LoVo (cell line): Measurements from ENCODE around the gene HDAC9.

Source experiments
- DNase-seq: peaks from one replicate; pipeline ENCODE4 v3.0.0-alpha.2; 2016; ENCODE audit warnings: low spot score

HDAC9 gene

GRCh38 chr7:18495412-18496340, at the start of gene HDAC9:
TSS of gene HDAC9 (plus strand) at chr7:18495749. CDS start at chr7:18496303, 554 bp downstream.
- no peak for DNase-seq

- DNase-seq: no peak
Measured at GRCh38 chr7:18445916-18446520, 49.5 kb upstream of the HDAC9 start.

GRCh38 chr7:18450019-18450418, 45.5 kb upstream of the HDAC9 start:
- no peak for DNase-seq

GRCh38 chr7:18455606-18456005, 39.9 kb upstream of the HDAC9 start:
- DNase-seq: no peak

- DNase-seq: peak; percentile 42
Measured at GRCh38 chr7:18457832-18458231, 37.7 kb upstream of the HDAC9 start.

- no peak for DNase-seq
Measured at GRCh38 chr7:18458830-18459229, 36.7 kb upstream of the HDAC9 start.

GRCh38 chr7:18459484-18460245, 35.9 kb upstream of the HDAC9 start:
- no peak for DNase-seq

- DNase-seq: no peak
Measured at GRCh38 chr7:18461785-18462467, 33.6 kb upstream of the HDAC9 start.

GRCh38 chr7:18464830-18465229, 30.7 kb upstream of the HDAC9 start:
- DNase-seq: no peak

- no peak for DNase-seq
Measured at GRCh38 chr7:18467011-18467410, 28.5 kb upstream of the HDAC9 start.

GRCh38 chr7:18468795-18469194, 26.8 kb upstream of the HDAC9 start:
- no peak for DNase-seq

- DNase-seq: no peak
Measured at GRCh38 chr7:18469316-18469715, 26.2 kb upstream of the HDAC9 start.

- no peak for DNase-seq
Measured at GRCh38 chr7:18471476-18472160, 23.9 kb upstream of the HDAC9 start.

- DNase-seq: no peak
Measured at GRCh38 chr7:18472161-18472483, 23.4 kb upstream of the HDAC9 start.

- DNase-seq: no peak
Measured at GRCh38 chr7:18473119-18473518, 22.4 kb upstream of the HDAC9 start.

GRCh38 chr7:18474944-18475343, 20.6 kb upstream of the HDAC9 start:
- DNase-seq: no peak

GRCh38 chr7:18475488-18475887, 20.1 kb upstream of the HDAC9 start:
- no peak for DNase-seq

GRCh38 chr7:18481776-18482175, 13.8 kb upstream of the HDAC9 start:
- DNase-seq: no peak

- DNase-seq: no peak
Measured at GRCh38 chr7:18488049-18488448, 7.5 kb upstream of the HDAC9 start.

- DNase-seq: no peak
Measured at GRCh38 chr7:18489624-18490023, 5.9 kb upstream of the HDAC9 start.

GRCh38 chr7:18491871-18492270, 3.7 kb upstream of the HDAC9 start:
- DNase-seq: no peak

- DNase-seq: no peak
Measured at GRCh38 chr7:18494406-18494805, 1.1 kb upstream of the HDAC9 start.
